ENCODE measurements around the gene PTPRG.

Gene PTPRG

DNA sequence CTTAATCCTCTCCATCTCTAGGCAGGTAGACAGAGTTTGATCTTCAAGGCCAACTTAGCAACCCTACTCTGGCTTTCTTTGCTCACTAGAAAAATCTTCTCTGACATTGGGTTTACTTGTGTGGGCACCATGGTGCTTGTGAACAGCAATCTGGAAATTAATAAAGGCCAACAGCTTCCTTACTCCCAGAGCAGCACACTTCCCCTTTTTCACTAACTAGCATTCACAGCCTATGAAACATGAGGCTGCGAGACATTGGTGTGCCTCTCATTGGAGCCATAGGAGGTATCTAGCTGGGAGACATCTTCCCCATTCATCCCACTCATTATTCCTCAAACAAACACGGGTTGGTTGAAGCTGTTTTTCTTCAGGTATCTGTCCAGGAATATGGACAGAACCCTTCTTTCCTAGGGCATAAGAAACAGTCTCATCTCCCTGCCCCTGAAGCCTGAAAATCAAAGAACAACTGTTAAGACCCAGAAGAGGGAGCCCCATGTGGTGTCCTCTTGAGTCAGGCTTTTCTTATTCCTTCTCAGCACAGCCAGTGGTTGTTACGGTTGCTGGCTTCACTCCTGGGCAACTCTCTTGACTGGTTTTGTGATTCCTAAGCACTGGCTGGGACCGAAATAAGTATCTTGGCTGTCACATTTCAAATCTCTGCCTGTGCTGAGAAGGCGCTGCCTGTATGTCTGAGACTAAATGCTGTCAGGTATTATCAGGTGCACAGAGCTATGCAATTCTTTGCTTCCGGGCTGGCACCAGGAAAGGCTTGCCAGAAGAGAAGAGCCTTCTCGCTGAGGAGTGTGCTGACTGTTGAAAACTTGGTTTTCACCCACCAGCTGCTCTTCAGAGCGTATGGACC is 617.6 kb downstream of the PTPRG start:
- Mint-ChIP-seq H3K4me3 (no peak overlapping the region), H3K4me1 (peaks cover 12% of the 10 kb centered on the region), H3K36me3 (ENCODE audit: low read depth) (peaks cover 40% of the 10 kb centered on the region), H3K27me3 (ENCODE audit: low read depth, poor library complexity) (no peaks in the 10 kb centered on the region), H3K9me3 (no peaks in the 10 kb centered on the region), H3K27ac (no peak overlapping the region)
- TF ChIP-seq, protein P1, sequence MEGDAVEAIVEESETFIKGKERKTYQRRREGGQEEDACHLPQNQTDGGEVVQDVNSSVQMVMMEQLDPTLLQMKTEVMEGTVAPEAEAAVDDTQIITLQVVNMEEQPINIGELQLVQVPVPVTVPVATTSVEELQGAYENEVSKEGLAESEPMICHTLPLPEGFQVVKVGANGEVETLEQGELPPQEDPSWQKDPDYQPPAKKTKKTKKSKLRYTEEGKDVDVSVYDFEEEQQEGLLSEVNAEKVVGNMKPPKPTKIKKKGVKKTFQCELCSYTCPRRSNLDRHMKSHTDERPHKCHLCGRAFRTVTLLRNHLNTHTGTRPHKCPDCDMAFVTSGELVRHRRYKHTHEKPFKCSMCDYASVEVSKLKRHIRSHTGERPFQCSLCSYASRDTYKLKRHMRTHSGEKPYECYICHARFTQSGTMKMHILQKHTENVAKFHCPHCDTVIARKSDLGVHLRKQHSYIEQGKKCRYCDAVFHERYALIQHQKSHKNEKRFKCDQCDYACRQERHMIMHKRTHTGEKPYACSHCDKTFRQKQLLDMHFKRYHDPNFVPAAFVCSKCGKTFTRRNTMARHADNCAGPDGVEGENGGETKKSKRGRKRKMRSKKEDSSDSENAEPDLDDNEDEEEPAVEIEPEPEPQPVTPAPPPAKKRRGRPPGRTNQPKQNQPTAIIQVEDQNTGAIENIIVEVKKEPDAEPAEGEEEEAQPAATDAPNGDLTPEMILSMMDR (IDR thresholded peaks at IDR 0.05) = no peak
- no peak for DNase-seq

DNA sequence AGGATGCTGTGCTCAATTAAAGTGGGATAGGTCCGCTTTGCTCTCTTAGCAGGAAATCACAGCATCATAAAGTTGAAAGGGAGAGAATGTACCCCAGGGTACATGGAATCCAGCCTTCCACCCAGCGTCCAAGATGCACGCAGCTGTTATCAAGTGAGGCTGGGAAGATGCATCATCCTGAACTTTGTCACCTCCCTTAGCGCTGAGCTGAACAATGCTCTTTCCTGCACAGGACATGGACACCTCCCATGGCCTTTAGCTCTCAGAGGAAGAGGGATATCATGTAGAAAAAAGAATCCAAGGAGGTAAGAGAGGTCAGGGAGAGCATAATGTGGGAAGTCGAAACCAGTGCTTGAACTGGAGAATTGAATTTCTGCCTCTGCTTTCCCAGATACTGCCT is 619.1 kb downstream of the PTPRG start:
- Mint-ChIP-seq H3K4me1 (peaks cover 22% of the 10 kb centered on the region), H3K27ac (peak overlapping the region; percentile 77), H3K4me3 (no peak overlapping the region), H3K36me3 (ENCODE audit: low read depth) (peaks cover 45% of the 10 kb centered on the region), H3K27me3 (ENCODE audit: low read depth, poor library complexity) (no peaks in the 10 kb centered on the region), H3K9me3 (no peaks in the 10 kb centered on the region)
- TF ChIP-seq, protein P1 (IDR thresholded peaks at IDR 0.05) = no peak
- DNase-seq = no peak

DNA sequence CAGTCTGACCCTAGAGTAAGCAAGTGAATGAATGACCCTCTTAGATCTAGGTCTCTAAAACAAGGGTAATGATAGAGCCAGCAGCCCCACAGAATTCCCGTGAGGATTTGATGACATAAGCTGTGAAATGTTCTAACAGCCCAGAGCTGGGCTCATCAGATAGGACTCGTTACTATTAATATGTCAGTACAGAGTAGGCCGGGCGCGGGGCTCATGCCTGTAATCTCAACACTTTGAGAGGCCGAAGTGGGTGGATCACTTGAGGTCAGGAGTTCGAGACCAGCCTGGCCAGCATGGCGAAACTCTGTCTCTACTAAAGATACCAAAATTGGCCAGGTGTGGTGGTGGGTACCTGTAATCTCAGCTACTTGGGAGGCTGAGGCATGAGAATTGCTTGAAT is 621.7 kb downstream of the PTPRG start:
- peaks cover 26% of the 10 kb centered on the region for H3K4me1 Mint-ChIP-seq
- no peak for DNase-seq
- H3K27me3 Mint-ChIP-seq (ENCODE audit: low read depth, poor library complexity) = no peaks in the 10 kb centered on the region
- TF ChIP-seq, protein P1 (IDR thresholded peaks at IDR 0.05) = no peak
- H3K36me3 Mint-ChIP-seq (ENCODE audit: low read depth) = peaks cover 47% of the 10 kb centered on the region
- no peak overlapping the region for H3K4me3 Mint-ChIP-seq
- no peak overlapping the region for H3K27ac Mint-ChIP-seq
- H3K9me3 Mint-ChIP-seq = no peaks in the 10 kb centered on the region

- peak overlapping the region; percentile 40 for H3K27ac Mint-ChIP-seq
- DNase-seq = no peak
- TF ChIP-seq, protein P1 (IDR thresholded peaks at IDR 0.05) = no peak
- H3K9me3 Mint-ChIP-seq = no peaks in the 10 kb centered on the region
- peaks cover 32% of the 10 kb centered on the region for H3K4me1 Mint-ChIP-seq
- peaks cover 42% of the 10 kb centered on the region for H3K36me3 Mint-ChIP-seq (ENCODE audit: low read depth)
- H3K27me3 Mint-ChIP-seq (ENCODE audit: low read depth, poor library complexity) = no peaks in the 10 kb centered on the region
- H3K4me3 Mint-ChIP-seq = no peak overlapping the region
These were observed 622.6 kb downstream of the PTPRG start for GRCh38 chr3:62183969-62184368.

DNA sequence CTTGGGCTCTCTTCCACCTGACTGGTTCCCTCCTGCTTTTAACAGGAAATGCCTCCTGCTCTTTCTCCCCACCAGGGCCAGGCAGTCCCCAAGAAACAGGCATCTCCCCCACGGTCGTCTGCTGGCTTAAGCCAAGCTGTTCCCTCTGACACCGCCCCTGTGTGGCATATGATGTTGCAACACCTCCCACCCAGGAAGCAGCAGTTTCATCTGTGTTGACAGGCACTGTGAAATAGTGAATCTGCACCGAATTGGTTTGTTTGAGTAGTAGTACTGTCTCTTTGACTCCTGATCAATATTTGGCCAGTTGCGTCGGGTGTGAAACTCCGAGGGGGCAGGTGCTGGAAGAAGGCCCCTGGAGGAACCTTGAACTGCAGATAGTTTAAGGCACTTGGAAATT is 623.2 kb downstream of the PTPRG start:
- TF ChIP-seq, protein P1 (IDR thresholded peaks at IDR 0.05) = no peak
- DNase-seq = peak; percentile 14
- Mint-ChIP-seq H3K4me1 (peaks cover 37% of the 10 kb centered on the region), H3K9me3 (no peaks in the 10 kb centered on the region), H3K36me3 (ENCODE audit: low read depth) (peaks cover 42% of the 10 kb centered on the region), H3K4me3 (no peak overlapping the region), H3K27ac (no peak overlapping the region), H3K27me3 (ENCODE audit: low read depth, poor library complexity) (no peaks in the 10 kb centered on the region)

GRCh38 chr3:62187022-62187431 is 625.7 kb downstream of the PTPRG start:
- Mint-ChIP-seq H3K4me1 (peaks cover 35% of the 10 kb centered on the region), H3K36me3 (ENCODE audit: low read depth) (peaks cover 53% of the 10 kb centered on the region), H3K4me3 (no peak overlapping the region), H3K27me3 (ENCODE audit: low read depth, poor library complexity) (no peaks in the 10 kb centered on the region), H3K27ac (no peak overlapping the region), H3K9me3 (no peaks in the 10 kb centered on the region)
- DNase-seq = no peak
- TF ChIP-seq, protein P1 (IDR thresholded peaks at IDR 0.05) = peak; percentile 40

All from nephron progenitor cell (in vitro differentiated cells).